ENCODE measurements around the gene CIAO2B.

Gene CIAO2B

GRCh38 chr16:66915041-66915440 is 19.2 kb downstream of the CIAO2B start:
- Histone ChIP-seq H3K4me2 (ENCODE audit: low read depth, low read length, poor library complexity, severe bottlenecking) (no peak overlapping the region), H3K9ac (ENCODE audit: low read depth, low read length, poor library complexity, severe bottlenecking) (no peak overlapping the region), H3K4me1 (ENCODE audit: insufficient read depth, low read length, poor library complexity, severe bottlenecking) (no peaks in the 10 kb centered on the region), H4K20me1 (ENCODE audit: insufficient read depth, low read length, poor library complexity, severe bottlenecking) (no peaks in the 10 kb centered on the region), H3K4me3 (ENCODE audit: low read length, poor library complexity, severe bottlenecking) (no peak overlapping the region), H3K27me3 (ENCODE audit: insufficient read depth, low read length, poor library complexity, severe bottlenecking) (no peaks in the 10 kb centered on the region), H3F3A (ENCODE audit: low read depth) (no peaks in the 10 kb centered on the region), H2AFZ (ENCODE audit: low read length) (no peak overlapping the region), H3K9me3 (ENCODE audit: insufficient read depth, low read depth, low read length) (no peaks in the 10 kb centered on the region), H3K36me3 (ENCODE audit: insufficient read depth, low read length) (no peaks in the 10 kb centered on the region), H3K79me2 (ENCODE audit: insufficient read depth, low read length) (no peaks in the 10 kb centered on the region), H3K9me2 (replicated peaks; ENCODE audit: low read depth, low read length) (no peaks in the 10 kb centered on the region)
- TF ChIP-seq EZH2phosphoT487 (IDR thresholded peaks at IDR 0.05; ENCODE audit: borderline replicate concordance): no peak
- TF ChIP-seq CTCF (conservative IDR thresholded peaks at IDR 0.05; ENCODE audit: low read length): no peak

GRCh38 chr16:66914541-66914940 is 19.7 kb downstream of the CIAO2B start:
- no peaks in the 10 kb centered on the region for H3K27me3 ChIP-seq (ENCODE audit: insufficient read depth, low read length, poor library complexity, severe bottlenecking)
- no peaks in the 10 kb centered on the region for H4K20me1 ChIP-seq (ENCODE audit: insufficient read depth, low read length, poor library complexity, severe bottlenecking)
- H3K9ac ChIP-seq (ENCODE audit: low read depth, low read length, poor library complexity, severe bottlenecking): no peak overlapping the region
- TF ChIP-seq CTCF (conservative IDR thresholded peaks at IDR 0.05; ENCODE audit: low read length): no peak
- TF ChIP-seq EZH2phosphoT487 (IDR thresholded peaks at IDR 0.05; ENCODE audit: borderline replicate concordance): no peak
- H3K4me1 ChIP-seq (ENCODE audit: insufficient read depth, low read length, poor library complexity, severe bottlenecking): no peaks in the 10 kb centered on the region
- H2AFZ ChIP-seq (ENCODE audit: low read length): no peak overlapping the region
- no peaks in the 10 kb centered on the region for H3K36me3 ChIP-seq (ENCODE audit: insufficient read depth, low read length)
- no peaks in the 10 kb centered on the region for H3K9me2 ChIP-seq (replicated peaks; ENCODE audit: low read depth, low read length)
- no peak overlapping the region for H3K4me2 ChIP-seq (ENCODE audit: low read depth, low read length, poor library complexity, severe bottlenecking)
- H3K79me2 ChIP-seq (ENCODE audit: insufficient read depth, low read length): no peaks in the 10 kb centered on the region
- H3K9me3 ChIP-seq (ENCODE audit: insufficient read depth, low read depth, low read length): no peaks in the 10 kb centered on the region
- no peaks in the 10 kb centered on the region for H3F3A ChIP-seq (ENCODE audit: low read depth)
- H3K4me3 ChIP-seq (ENCODE audit: low read length, poor library complexity, severe bottlenecking): no peak overlapping the region

- TF ChIP-seq EZH2phosphoT487 (IDR thresholded peaks at IDR 0.05; ENCODE audit: borderline replicate concordance): no peak
- TF ChIP-seq CTCF (conservative IDR thresholded peaks at IDR 0.05; ENCODE audit: low read length): no peak
- Histone ChIP-seq H3K4me3 (ENCODE audit: low read length, poor library complexity, severe bottlenecking) (no peak overlapping the region), H3K9ac (ENCODE audit: low read depth, low read length, poor library complexity, severe bottlenecking) (no peak overlapping the region), H3K9me3 (ENCODE audit: insufficient read depth, low read depth, low read length) (no peaks in the 10 kb centered on the region), H3F3A (ENCODE audit: low read depth) (no peaks in the 10 kb centered on the region), H3K9me2 (replicated peaks; ENCODE audit: low read depth, low read length) (no peaks in the 10 kb centered on the region), H3K4me1 (ENCODE audit: insufficient read depth, low read length, poor library complexity, severe bottlenecking) (no peaks in the 10 kb centered on the region), H3K36me3 (ENCODE audit: insufficient read depth, low read length) (no peaks in the 10 kb centered on the region), H3K4me2 (ENCODE audit: low read depth, low read length, poor library complexity, severe bottlenecking) (no peak overlapping the region), H3K27me3 (ENCODE audit: insufficient read depth, low read length, poor library complexity, severe bottlenecking) (no peaks in the 10 kb centered on the region), H4K20me1 (ENCODE audit: insufficient read depth, low read length, poor library complexity, severe bottlenecking) (no peaks in the 10 kb centered on the region), H2AFZ (ENCODE audit: low read length) (no peak overlapping the region), H3K79me2 (ENCODE audit: insufficient read depth, low read length) (no peaks in the 10 kb centered on the region)
Observed at GRCh38 chr16:66913711-66914110, 20.5 kb downstream of the CIAO2B start.
